Spleen (tissue), 11 donors: ENCODE data around the gene PUS1. TPM values are rescaled to one million over a fixed set of nuclear protein-coding genes. Genes with fewer than 3 reads are reported as not detected.

Experiments used
- DNase-seq: peaks from one replicate; pipeline ENCODE4 v3.0.0-alpha.2; 2020
- H3K27ac ChIP-seq, 8 donors: fragments of 200-600 bp; sonication (generic) in 7 of 8; 1 replicate in 4 of 8; 2 replicates in 4 of 8; pipeline versions ENCODE4 v1.5.0 to v1.8.0; 2016 to 2021; ENCODE audit warnings: inconsistent platforms in 4 of 8, mild to moderate bottlenecking in 4 of 8, moderate library complexity in 1 of 8
- H3K27me3 ChIP-seq, 7 donors: fragments of 200-600 bp; sonication (generic) in 6 of 7; replicated peaks in 1 of 7; 1 replicate in 4 of 7; 2 replicates in 3 of 7; pipeline versions ENCODE4 v1.5.0 to v1.8.0; 2016 to 2021; ENCODE audit warnings: inconsistent platforms in 3 of 7, mild to moderate bottlenecking in 1 of 7
- H3K36me3 ChIP-seq, 6 donors: fragments of 200-600 bp; sonication (generic) in 5 of 6; 1 replicate in 4 of 6; 2 replicates in 2 of 6; pipeline versions ENCODE4 v1.5.0 to v1.8.0; 2016 to 2021; ENCODE audit warnings: inconsistent platforms in 2 of 6
- H3K4me1 ChIP-seq, 6 donors: fragments of 200-600 bp; sonication (generic) in 5 of 6; 1 replicate in 3 of 6; 2 replicates in 3 of 6; pipeline versions ENCODE4 v1.5.0 to v1.8.0; 2016 to 2021; ENCODE audit warnings: inconsistent platforms in 3 of 6
- H3K4me3 ChIP-seq, 8 donors: fragments of 200-600 bp; sonication (generic) in 7 of 8; 1 replicate in 4 of 8; 2 replicates in 4 of 8; pipeline versions ENCODE4 v1.5.0 to v1.8.0; 2016 to 2021; ENCODE audit warnings: inconsistent platforms in 4 of 8, mild to moderate bottlenecking in 4 of 8, moderate library complexity in 2 of 8
- H3K9me3 ChIP-seq, 8 donors: fragments of 200-600 bp; sonication (generic) in 7 of 8; 1 replicate in 4 of 8; 2 replicates in 4 of 8; pipeline versions ENCODE4 v1.5.0 to v1.8.0; 2016 to 2021; ENCODE audit warnings: inconsistent platforms in 4 of 8
- CTCF ChIP-seq, 11 experiments: fragments of 200-600 bp in 7 of 11; fragments of 450-650 bp in 4 of 11; sonication (generic) in 4 of 11; IDR thresholded peaks in 8 of 11; conservative IDR thresholded peaks in 3 of 11; 1 replicate in 7 of 11; 2 replicates in 4 of 11; pipeline versions ENCODE4 v1.4.0 to v1.8.0; 2016 to 2021; ENCODE audit warnings: antibody characterized with exemption in 11 of 11, inconsistent platforms in 4 of 11, mild to moderate bottlenecking in 1 of 11
- POLR2A ChIP-seq, 3 donors: fragments of 450-650 bp; IDR thresholded peaks; one replicate each; pipeline ENCODE4 v1.5.1; 2017; ENCODE audit warnings: antibody characterized with exemption in 3 of 3, mild to moderate bottlenecking in 1 of 3
- POLR2AphosphoS5 ChIP-seq, 3 donors: sonication (generic); formaldehyde crosslinking; IDR thresholded peaks; one replicate each; pipeline ENCODE4 v1.5.1; 2017; ENCODE audit warnings: antibody characterized with exemption in 3 of 3
- WGBS, 5 donors: extraction: QIAGEN DNeasy Blood & Tissue Kit in 3 of 5; methylation state at CpG; one replicate each; pipeline versions ENCODE4 v1.1.5 to v1.1.7; 2013 to 2018; 5-methylcytosine and 5-hydroxymethylcytosine counted together
- intact Hi-C: fragments of 100-400 bp; cut with DNase I; formaldehyde crosslinking; loops from one replicate; pipeline ENCODE4 v1.15.0; 2023; ENCODE audit warnings: low total_unique reads
- polyA plus RNA-seq, 3 donors: library from polyadenylated mRNA; stranded (reverse); fragments of 200-250 nt; gene quantifications; one replicate each; pipeline ENCODE4 v1.2.1, GENCODE V29; 2013
- total RNA-seq, 7 donors: library from RNA; depleted of rRNA in 3 of 7; stranded (reverse); fragments of >200 nt in 3 of 7; fragmentation: NEBNext Ultra II Directional in 4 of 7; extraction: Animal tissue kit (Norgen Biotek cat#: 25700) in 4 of 7; gene quantifications; one replicate each; pipeline versions ENCODE4 v1.1.0 to v1.2.1, GENCODE V29; 2016 to 2021
- donor health status: healthy with polysubstance abuse.
- donor health status: DM: no; HTN: no; CAD: no; lungs with moderate emphysema.
- donor health status: DM: no; HTN: no; CAD: no.
- donor health status: Bipolar disorder and iron deficiency.
- donor health status: healthy.
- donor health status: DM: no; HTN: no; CAD: no.
- donor health status: DM: yes; HTN: yes; CAD: no.

PUS1 gene
- total and polyA plus RNA-seq, 10 donors: 16.0 to 46.5 (median 30.0) TPM

DNA sequence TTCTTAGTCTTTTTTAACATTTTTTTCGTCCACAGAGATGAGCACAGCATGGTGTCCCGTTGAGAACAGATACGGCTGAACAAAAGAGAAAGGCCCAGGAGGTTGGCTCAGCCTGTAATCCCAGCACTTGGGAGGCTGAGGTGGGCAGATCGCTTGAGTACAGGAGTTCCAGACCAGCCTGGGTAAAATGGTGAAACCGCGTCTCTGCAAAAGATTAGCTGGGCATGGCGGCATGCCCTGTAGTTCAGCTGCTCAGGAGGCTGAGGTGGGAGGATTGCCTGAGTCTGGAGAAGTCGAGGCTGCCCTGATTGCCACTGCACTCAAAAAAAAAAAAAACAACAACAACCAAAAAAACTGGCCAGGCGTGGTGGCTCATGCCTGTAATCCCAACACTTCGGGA lies 14.8 kb downstream of the PUS1 start:
- TF ChIP-seq POLR2A (IDR thresholded peaks at IDR 0.05) (no peak), CTCF (IDR thresholded peaks at IDR 0.05 in 8 of 11, conservative IDR thresholded peaks at IDR 0.05 in 3 of 11) (no peak), POLR2AphosphoS5 (IDR thresholded peaks at IDR 0.05) (no peak)
- Histone ChIP-seq H3K4me3 (no peak overlapping the region), H3K9me3 (no peaks in the 10 kb centered on the region), H3K4me1 (peaks cover 7 to 16% (median 13%) of the 10 kb centered on the region in 6 donors), H3K27me3 (no peaks in the 10 kb centered on the region), H3K27ac (no peak overlapping the region), H3K36me3 (peaks cover 4 to 64% (median 52%) of the 10 kb centered on the region in 6 donors)
- intact Hi-C loops: no loop called here
- 95 to 98% (median 97%) methylated on average over 10 of the region's 10 CpGs for WGBS, 5 donors
- peak; percentile 37 for DNase-seq

- TF ChIP-seq POLR2A (IDR thresholded peaks at IDR 0.05) (no peak), CTCF (IDR thresholded peaks at IDR 0.05 in 8 of 11, conservative IDR thresholded peaks at IDR 0.05 in 3 of 11) (no peak), POLR2AphosphoS5 (IDR thresholded peaks at IDR 0.05) (peak; percentile 24 to 69 (median 30))
- intact Hi-C loops: no loop called here
Measured at GRCh38 chr12:131944601-131945251, 15.7 kb downstream of the PUS1 start.

GRCh38 chr12:131946757-131947156 lies 17.7 kb downstream of the PUS1 start:
- Histone ChIP-seq H3K4me1 (peaks cover 16 to 39% (median 33%) of the 10 kb centered on the region in 6 donors), H3K27me3 (no peaks in the 10 kb centered on the region), H3K27ac (no peak overlapping the region), H3K9me3 (no peaks in the 10 kb centered on the region), H3K4me3 (no peak overlapping the region), H3K36me3 (peaks cover 3 to 35% (median 26%) of the 10 kb centered on the region in 6 donors)
- DNase-seq: peak; percentile 44
- 74 to 92% (median 77%) methylated on average over 6 of the region's 6 CpGs for WGBS, 5 donors
- no peak for TF ChIP-seq POLR2A (IDR thresholded peaks at IDR 0.05)
- TF ChIP-seq CTCF (IDR thresholded peaks at IDR 0.05 in 8 of 11, conservative IDR thresholded peaks at IDR 0.05 in 3 of 11): no peak
- TF ChIP-seq POLR2AphosphoS5 (IDR thresholded peaks at IDR 0.05): no peak
- intact Hi-C loops: no loop called here

More at GRCh38 chr12:131944601-131945251, 15.7 kb downstream of the PUS1 start:
- H3K4me1 ChIP-seq: peaks cover 9 to 23% (median 19%) of the 10 kb centered on the region in 6 donors
- H3K27ac ChIP-seq: no peak overlapping the region
- H3K9me3 ChIP-seq: no peaks in the 10 kb centered on the region
- peak; percentile 71 for DNase-seq
- H3K4me3 ChIP-seq: no peak overlapping the region
- 87 to 97% (median 93%) methylated on average over 17 to 35 of the region's 35 CpGs for WGBS, 5 donors
- peaks cover 4 to 55% (median 44%) of the 10 kb centered on the region in 6 donors for H3K36me3 ChIP-seq
- no peaks in the 10 kb centered on the region for H3K27me3 ChIP-seq

DNA sequence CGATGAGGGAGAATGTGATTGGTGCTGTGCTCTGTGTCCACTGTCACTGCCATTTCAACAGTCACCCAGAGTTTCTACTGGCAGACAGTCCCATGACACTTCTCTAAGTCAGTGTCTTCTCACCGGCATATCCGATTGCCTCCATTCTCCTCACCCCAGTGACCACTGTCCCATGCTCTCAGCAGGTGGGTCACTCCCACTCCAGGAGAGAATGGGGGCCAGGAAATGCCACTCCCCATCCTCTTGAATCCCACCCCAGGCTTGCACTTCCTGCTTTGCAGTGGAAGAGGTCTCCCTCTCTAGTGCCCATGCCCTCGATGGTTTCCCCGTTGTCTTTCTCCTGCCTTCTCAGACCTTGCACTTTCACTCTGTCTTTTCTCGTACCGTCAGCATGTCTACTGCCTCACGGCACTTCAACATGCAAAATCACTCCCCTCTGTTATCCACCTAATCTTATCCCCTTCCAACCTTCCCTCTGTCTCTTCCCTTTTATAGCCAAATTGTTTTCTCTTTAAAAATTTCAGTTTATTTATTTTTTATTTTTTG lies 18.5 kb downstream of the PUS1 start:
- peak; percentile 42 for DNase-seq
- peak overlapping the region in 6 of 8 donors; percentile 9 to 93 (median 46) for H3K27ac ChIP-seq
- no peak for TF ChIP-seq POLR2AphosphoS5 (IDR thresholded peaks at IDR 0.05)
- H3K9me3 ChIP-seq: no peaks in the 10 kb centered on the region
- no peak overlapping the region for H3K4me3 ChIP-seq
- 39 to 52% (median 47%) methylated on average over 8 of the region's 8 CpGs for WGBS, 5 donors
- peaks cover 16 to 47% (median 40%) of the 10 kb centered on the region in 6 donors for H3K4me1 ChIP-seq
- H3K27me3 ChIP-seq: no peaks in the 10 kb centered on the region
- peaks cover 0 to 28% (median 20%) of the 10 kb centered on the region in 6 donors for H3K36me3 ChIP-seq
- intact Hi-C loops: no loop called here
